ENCODE results near the gene GBE1. TPM values are rescaled to one million over a fixed set of nuclear protein-coding genes. Genes with fewer than 3 reads are reported as not detected.
A peak's percentile ranks its signal among the peaks of the same experiment; 100 is the strongest.

Gene GBE1
- polyA plus RNA-seq, 1 donor (not counting 4 experiments of a cell fraction or from before 2014, with no cell fraction given), result 30.2 TPM

DNA sequence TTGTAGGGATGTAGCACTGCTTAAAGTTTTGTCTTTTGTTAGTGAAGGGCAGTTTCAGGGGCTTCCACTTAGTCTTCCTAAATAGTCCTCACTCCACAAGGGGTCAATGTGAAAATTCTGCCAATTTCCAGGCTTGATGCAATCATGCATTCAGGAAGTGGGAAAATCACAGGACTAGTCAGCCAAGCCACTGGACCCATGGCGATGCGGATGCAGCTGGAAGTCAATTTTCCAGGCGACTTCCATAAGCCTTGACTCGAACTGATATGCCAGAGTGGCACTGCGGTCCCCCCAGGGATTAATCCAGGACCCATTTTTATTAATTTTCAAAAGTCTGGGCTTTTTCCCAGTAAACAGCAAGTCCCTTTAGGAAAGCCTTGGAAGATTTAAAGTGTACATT is 26.1 kb downstream of the GBE1 start:
- H3K9ac ChIP-seq (ENCODE audit: control insufficient read depth, extremely low read depth, insufficient read depth, low read length), result no peak overlapping the region
- peak; percentile 13 for FAIRE-seq
- no peaks in the 10 kb centered on the region for H3K27me3 ChIP-seq (ENCODE audit: control insufficient read depth, extremely low read depth, insufficient read depth, low read length)
- no peak overlapping the region for H2AFZ ChIP-seq (ENCODE audit: control insufficient read depth, low read length)
- H3K9me3 ChIP-seq (ENCODE audit: control insufficient read depth, low read depth, low read length), result no peaks in the 10 kb centered on the region
- peaks cover 23% of the 10 kb centered on the region for H3K4me1 ChIP-seq (ENCODE audit: control insufficient read depth, extremely low read depth, insufficient read depth, low read length)
- dilution Hi-C loops (cut with MboI; ENCODE audit: extremely low pct_ligation_motif_present, low sequenced_read_pairs), result no loop called here
- H3K4me3 ChIP-seq (ENCODE audit: control insufficient read depth in 2 of 3, extremely low read depth in 1 of 3, insufficient read depth in 2 of 3, low read depth in 1 of 3, low read length in 3 of 3), result no peak overlapping the region
- DNase-seq (ENCODE audit: low read depth, low spot score), result no peak
- no peaks in the 10 kb centered on the region for H3K9me1 ChIP-seq (ENCODE audit: control insufficient read depth, extremely low read depth, insufficient read depth, low read length)
- TF ChIP-seq EZH2 (IDR thresholded peaks at IDR 0.05; ENCODE audit: low read length), result no peak
- TF ChIP-seq, protein P1, sequence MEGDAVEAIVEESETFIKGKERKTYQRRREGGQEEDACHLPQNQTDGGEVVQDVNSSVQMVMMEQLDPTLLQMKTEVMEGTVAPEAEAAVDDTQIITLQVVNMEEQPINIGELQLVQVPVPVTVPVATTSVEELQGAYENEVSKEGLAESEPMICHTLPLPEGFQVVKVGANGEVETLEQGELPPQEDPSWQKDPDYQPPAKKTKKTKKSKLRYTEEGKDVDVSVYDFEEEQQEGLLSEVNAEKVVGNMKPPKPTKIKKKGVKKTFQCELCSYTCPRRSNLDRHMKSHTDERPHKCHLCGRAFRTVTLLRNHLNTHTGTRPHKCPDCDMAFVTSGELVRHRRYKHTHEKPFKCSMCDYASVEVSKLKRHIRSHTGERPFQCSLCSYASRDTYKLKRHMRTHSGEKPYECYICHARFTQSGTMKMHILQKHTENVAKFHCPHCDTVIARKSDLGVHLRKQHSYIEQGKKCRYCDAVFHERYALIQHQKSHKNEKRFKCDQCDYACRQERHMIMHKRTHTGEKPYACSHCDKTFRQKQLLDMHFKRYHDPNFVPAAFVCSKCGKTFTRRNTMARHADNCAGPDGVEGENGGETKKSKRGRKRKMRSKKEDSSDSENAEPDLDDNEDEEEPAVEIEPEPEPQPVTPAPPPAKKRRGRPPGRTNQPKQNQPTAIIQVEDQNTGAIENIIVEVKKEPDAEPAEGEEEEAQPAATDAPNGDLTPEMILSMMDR (optimal IDR thresholded peaks at IDR 0.05 in 1 of 3, IDR thresholded peaks at IDR 0.05 in 1 of 3, conservative IDR thresholded peaks at IDR 0.05 in 1 of 3; ENCODE audit: extremely low read depth in 1 of 3, insufficient read depth in 2 of 3, low read length in 3 of 3), result no peak
- H3K36me3 ChIP-seq (ENCODE audit: control insufficient read depth in 2 of 2, extremely low read depth in 1 of 2, insufficient read depth in 2 of 2, low read length in 2 of 2), result peaks cover 0 to 3% of the 10 kb centered on the region in 2 experiments
- peak overlapping the region; percentile 48 for H3K27ac ChIP-seq (ENCODE audit: control insufficient read depth, insufficient read depth, low read length)
- peak overlapping the region; percentile 24 for H3K4me2 ChIP-seq (ENCODE audit: control insufficient read depth, extremely low read depth, insufficient read depth, low read depth, low read length)
- H3K79me2 ChIP-seq (ENCODE audit: control insufficient read depth, insufficient read depth, low read length), result no peaks in the 10 kb centered on the region
- no peaks in the 10 kb centered on the region for H4K20me1 ChIP-seq (ENCODE audit: control insufficient read depth, extremely low read depth, insufficient read depth, low read length)

DNA sequence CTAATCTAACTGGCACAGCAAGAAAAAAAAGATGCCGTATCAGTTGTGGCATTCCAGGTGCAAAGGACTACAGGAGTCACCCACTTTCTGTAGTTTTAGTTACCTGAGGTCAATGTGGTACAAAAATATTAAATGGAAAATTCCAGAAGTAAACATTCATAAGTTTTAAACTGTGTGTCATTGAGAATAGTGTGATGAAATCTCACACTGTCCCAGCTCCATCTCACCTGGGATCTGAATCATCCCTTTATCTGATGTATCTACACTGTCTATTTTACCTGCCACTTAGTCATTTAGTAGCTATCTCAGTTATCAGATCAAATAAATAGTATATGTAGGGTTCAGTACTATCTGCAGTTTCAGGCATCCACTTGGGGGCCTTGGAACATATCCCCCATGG is 26.7 kb downstream of the GBE1 start:
- H3K4me3 ChIP-seq (ENCODE audit: control insufficient read depth in 2 of 3, extremely low read depth in 1 of 3, insufficient read depth in 2 of 3, low read depth in 1 of 3, low read length in 3 of 3), result no peak overlapping the region
- peaks cover 23% of the 10 kb centered on the region for H3K4me1 ChIP-seq (ENCODE audit: control insufficient read depth, extremely low read depth, insufficient read depth, low read length)
- peaks cover 0 to 3% of the 10 kb centered on the region in 2 experiments for H3K36me3 ChIP-seq (ENCODE audit: control insufficient read depth in 2 of 2, extremely low read depth in 1 of 2, insufficient read depth in 2 of 2, low read length in 2 of 2)
- dilution Hi-C loops (cut with MboI; ENCODE audit: extremely low pct_ligation_motif_present, low sequenced_read_pairs), result no loop called here
- FAIRE-seq (peak; percentile 61), DNase-seq (ENCODE audit: low read depth, low spot score) (no peak)
- TF ChIP-seq, protein P1 (optimal IDR thresholded peaks at IDR 0.05 in 1 of 3, IDR thresholded peaks at IDR 0.05 in 1 of 3, conservative IDR thresholded peaks at IDR 0.05 in 1 of 3; ENCODE audit: extremely low read depth in 1 of 3, insufficient read depth in 2 of 3, low read length in 3 of 3), result no peak
- TF ChIP-seq EZH2 (IDR thresholded peaks at IDR 0.05; ENCODE audit: low read length), result no peak
- no peaks in the 10 kb centered on the region for H3K79me2 ChIP-seq (ENCODE audit: control insufficient read depth, insufficient read depth, low read length)
- peak overlapping the region; percentile 70 for H3K27ac ChIP-seq (ENCODE audit: control insufficient read depth, insufficient read depth, low read length)
- no peaks in the 10 kb centered on the region for H3K9me1 ChIP-seq (ENCODE audit: control insufficient read depth, extremely low read depth, insufficient read depth, low read length)
- peak overlapping the region; percentile 63 for H3K4me2 ChIP-seq (ENCODE audit: control insufficient read depth, extremely low read depth, insufficient read depth, low read depth, low read length)
- peak overlapping the region; percentile 7 for H2AFZ ChIP-seq (ENCODE audit: control insufficient read depth, low read length)
- no peaks in the 10 kb centered on the region for H3K27me3 ChIP-seq (ENCODE audit: control insufficient read depth, extremely low read depth, insufficient read depth, low read length)
- no peaks in the 10 kb centered on the region for H4K20me1 ChIP-seq (ENCODE audit: control insufficient read depth, extremely low read depth, insufficient read depth, low read length)
- H3K9me3 ChIP-seq (ENCODE audit: control insufficient read depth, low read depth, low read length), result no peaks in the 10 kb centered on the region
- H3K9ac ChIP-seq (ENCODE audit: control insufficient read depth, extremely low read depth, insufficient read depth, low read length), result peak overlapping the region; percentile 42

Data from keratinocyte (primary cell).